ENCODE results near the gene PUS10. TPM values are rescaled to one million over a fixed set of nuclear protein-coding genes. Genes with fewer than 3 reads are reported as not detected.

The PUS10 gene
- total and polyA plus RNA-seq, 2 of the 13 experiments (the other 11 are each of a cell fraction or from before 2014, with no cell fraction given), result 41.4 to 44.3 TPM

GRCh38 chr2:61065714-61066709, 48.0 kb upstream of the PUS10 start, which contains the start of gene SANBR (continued):
- TF ChIP-seq SAP130 (CRISPR knock-in tag; IDR thresholded peaks at IDR 0.05; ENCODE audit: low read depth), result peak; percentile 79
- TF ChIP-seq ZNF354B (CRISPR knock-in tag; IDR thresholded peaks at IDR 0.05), result no peak
- peak; percentile 22; the same call in 1 of the 2 replicates for TF ChIP-seq TERF1 (CRISPR knock-in tag; IDR thresholded peaks at IDR 0.05)
- peak; percentile 93 for TF ChIP-seq ZNF589 (CRISPR knock-in tag; conservative IDR thresholded peaks at IDR 0.05)
- TF ChIP-seq ZNF605 (CRISPR knock-in tag; IDR thresholded peaks at IDR 0.05), result peak; percentile 85
- TF ChIP-seq ZNF503 (CRISPR knock-in tag; IDR thresholded peaks at IDR 0.05), result 0 out of 2 replicates have a peak, but pooled peaks have one; percentile 7
- peak; percentile 13; the same call in 1 of the 2 replicates for TF ChIP-seq ZNF362 (CRISPR knock-in tag; IDR thresholded peaks at IDR 0.05; ENCODE audit: borderline replicate concordance)
- TF ChIP-seq, protein P1, sequence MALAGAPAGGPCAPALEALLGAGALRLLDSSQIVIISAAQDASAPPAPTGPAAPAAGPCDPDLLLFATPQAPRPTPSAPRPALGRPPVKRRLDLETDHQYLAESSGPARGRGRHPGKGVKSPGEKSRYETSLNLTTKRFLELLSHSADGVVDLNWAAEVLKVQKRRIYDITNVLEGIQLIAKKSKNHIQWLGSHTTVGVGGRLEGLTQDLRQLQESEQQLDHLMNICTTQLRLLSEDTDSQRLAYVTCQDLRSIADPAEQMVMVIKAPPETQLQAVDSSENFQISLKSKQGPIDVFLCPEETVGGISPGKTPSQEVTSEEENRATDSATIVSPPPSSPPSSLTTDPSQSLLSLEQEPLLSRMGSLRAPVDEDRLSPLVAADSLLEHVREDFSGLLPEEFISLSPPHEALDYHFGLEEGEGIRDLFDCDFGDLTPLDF (CRISPR knock-in tag; IDR thresholded peaks at IDR 0.05), result peak; percentile 11; the same call in 1 of the 2 replicates
- peak; percentile 82 for TF ChIP-seq ELF3 (CRISPR knock-in tag; IDR thresholded peaks at IDR 0.05)
- TF ChIP-seq SOX6 (IDR thresholded peaks at IDR 0.05), result no peak
- no peak for TF ChIP-seq SOX6 (CRISPR knock-in tag; IDR thresholded peaks at IDR 0.05)
- TF ChIP-seq GATAD1 (CRISPR knock-in tag; IDR thresholded peaks at IDR 0.05), result peak; percentile 66
- TF ChIP-seq MXI1 (IDR thresholded peaks at IDR 0.05; ENCODE audit: borderline replicate concordance, low read depth, low read length), result peak; percentile 83; the same call in 2 of the 3 replicates
- TF ChIP-seq ATF7-NPFF (CRISPR knock-in tag; IDR thresholded peaks at IDR 0.05; ENCODE audit: low read depth), result peak; percentile 97

Measured in HepG2 (cell line).